NB4 (cell line): Measurements from ENCODE around the gene SLC35F1.

Experiments
- MYC ChIP-seq: IDR thresholded peaks from 2 replicates; pipeline ENCODE4 v1.6.1; 2011; ENCODE audit warnings: low read depth, low read length
- POLR2A ChIP-seq: IDR thresholded peaks from 2 replicates; pipeline ENCODE4 v1.6.1; 2011; ENCODE audit warnings: mild to moderate bottlenecking; ENCODE audit not compliant: insufficient read length; ENCODE audit errors: extremely low read depth
- TF ChIP-seq, protein P1 (sequence below): IDR thresholded peaks from 2 replicates; pipeline ENCODE4 v1.6.1; 2011; ENCODE audit warnings: low read depth, low read length
- TF ChIP-seq, protein P2 (sequence below): IDR thresholded peaks from one replicate; pipeline ENCODE4 v1.5.1; 2012; ENCODE audit warnings: low read depth, low read length

DNA sequence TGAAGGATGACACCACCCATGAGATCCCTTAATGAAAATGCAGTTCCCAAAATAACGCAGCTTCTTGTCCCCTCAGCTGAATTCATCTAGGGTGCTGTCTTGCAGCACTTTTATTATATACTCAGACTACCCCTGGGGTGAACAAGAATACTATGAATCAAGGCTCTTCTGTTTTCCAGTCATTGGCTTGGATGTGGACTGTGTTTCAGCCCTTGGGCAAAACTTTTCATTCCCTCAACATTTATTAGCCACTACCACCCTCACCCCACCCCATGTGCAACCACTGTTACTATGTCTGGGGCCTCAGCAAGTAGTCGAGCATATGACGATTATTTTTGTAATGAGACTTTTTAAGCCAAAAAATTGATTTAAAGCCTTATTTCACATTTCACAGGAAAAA is 321.8 kb downstream of the SLC35F1 start:
- TF ChIP-seq, protein P1, sequence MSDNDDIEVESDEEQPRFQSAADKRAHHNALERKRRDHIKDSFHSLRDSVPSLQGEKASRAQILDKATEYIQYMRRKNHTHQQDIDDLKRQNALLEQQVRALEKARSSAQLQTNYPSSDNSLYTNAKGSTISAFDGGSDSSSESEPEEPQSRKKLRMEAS: no peak
- TF ChIP-seq, protein P2, sequence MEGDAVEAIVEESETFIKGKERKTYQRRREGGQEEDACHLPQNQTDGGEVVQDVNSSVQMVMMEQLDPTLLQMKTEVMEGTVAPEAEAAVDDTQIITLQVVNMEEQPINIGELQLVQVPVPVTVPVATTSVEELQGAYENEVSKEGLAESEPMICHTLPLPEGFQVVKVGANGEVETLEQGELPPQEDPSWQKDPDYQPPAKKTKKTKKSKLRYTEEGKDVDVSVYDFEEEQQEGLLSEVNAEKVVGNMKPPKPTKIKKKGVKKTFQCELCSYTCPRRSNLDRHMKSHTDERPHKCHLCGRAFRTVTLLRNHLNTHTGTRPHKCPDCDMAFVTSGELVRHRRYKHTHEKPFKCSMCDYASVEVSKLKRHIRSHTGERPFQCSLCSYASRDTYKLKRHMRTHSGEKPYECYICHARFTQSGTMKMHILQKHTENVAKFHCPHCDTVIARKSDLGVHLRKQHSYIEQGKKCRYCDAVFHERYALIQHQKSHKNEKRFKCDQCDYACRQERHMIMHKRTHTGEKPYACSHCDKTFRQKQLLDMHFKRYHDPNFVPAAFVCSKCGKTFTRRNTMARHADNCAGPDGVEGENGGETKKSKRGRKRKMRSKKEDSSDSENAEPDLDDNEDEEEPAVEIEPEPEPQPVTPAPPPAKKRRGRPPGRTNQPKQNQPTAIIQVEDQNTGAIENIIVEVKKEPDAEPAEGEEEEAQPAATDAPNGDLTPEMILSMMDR: no peak
- no peak for TF ChIP-seq POLR2A
- no peak for TF ChIP-seq MYC
